ENCODE results near the gene CDK3. TPM values are rescaled to one million over a fixed set of nuclear protein-coding genes. Genes with fewer than 3 reads are reported as not detected.

CDK3 gene
- total and polyA plus RNA-seq, 9 of the 15 experiments (the other 6 are each of a cell fraction or from before 2014, with no cell fraction given) = 0.55 to 8.2 (median 4.7) TPM

GRCh38 chr17:76003915-76004314 is 3.3 kb downstream of the CDK3 start:
- DNase-seq (ENCODE audit: extremely low read depth in 1 of 4, low spot score in 3 of 4) (no peak), FAIRE-seq (no peak), ATAC-seq (no peak)
- no peak overlapping the region for H2AFZ ChIP-seq (ENCODE audit: low read depth, low read length)
- intact Hi-C loops (cut with micrococcal nuclease) (loop anchor here (10.0 kb wide), 1 partner anchor 249 kb away; no protein-coding TSS in a partner anchor), in situ Hi-C loops (cut with MboI) (loop anchor here (10.0 kb wide), 1 partner anchor 229 kb away; a partner anchor contains a TSS)
- no TSS peak for BruUV-seq (replicated peaks)
- H3K9ac ChIP-seq (ENCODE audit: insufficient read depth in 1 of 2, low read depth in 2 of 2, low read length in 2 of 2) = 0 out of 4 replicates have a peak overlapping the region, but pooled peaks of 1 of the 2 experiments have one; percentile 20
- peaks cover 2 to 38% of the 10 kb centered on the region in 2 experiments; a peak in 4 of 5 replicates for H3K4me1 ChIP-seq (replicated peaks in 1 of 2; ENCODE audit: control insufficient read depth in 2 of 2, insufficient read depth in 2 of 2, low read length in 2 of 2)
- no peaks in the 10 kb centered on the region for H3K9me1 ChIP-seq (ENCODE audit: control insufficient read depth, insufficient read depth, low read length)
- no peaks in the 10 kb centered on the region for H4K20me1 ChIP-seq (replicated peaks; ENCODE audit: control insufficient read depth, insufficient read depth, low read length)
- no peak overlapping the region for H3K27ac ChIP-seq (ENCODE audit: extremely low read depth, low read depth, low read length)
- H3K9me3 ChIP-seq (replicated peaks; ENCODE audit: control insufficient read depth, insufficient read depth, low read depth, low read length) = no peaks in the 10 kb centered on the region
- H3K4me3 ChIP-seq = no peak overlapping the region
- no peak overlapping the region for H3K4me2 ChIP-seq (ENCODE audit: insufficient read depth, low read length)
- no peaks in the 10 kb centered on the region for H3K79me2 ChIP-seq (ENCODE audit: control insufficient read depth, insufficient read depth, low read length)
- H3K27me3 ChIP-seq (ENCODE audit: control insufficient read depth in 2 of 2, insufficient read depth in 2 of 2, low read length in 2 of 2) = peaks cover 17 to 18% of the 10 kb centered on the region in 2 experiments
- CTCF ChIA-PET (ENCODE audit: low intra/inter-chr PET ratio) = interaction anchor here (3.7 kb wide), 1 partner anchor 98 kb away, joined by 47 read pairs; the partner anchor contains the start of gene MRPL38
- H3K36me3 ChIP-seq (ENCODE audit: control insufficient read depth, insufficient read depth, low read length) = peaks cover 16% of the 10 kb centered on the region; the same call in 2 of the 3 replicates
- 73% methylated on average over 5 of the region's 6 CpGs for WGBS (ENCODE audit: insufficient coverage, low coverage, missing lambda C conversion rate)
- POLR2A ChIA-PET = interaction anchor here (0.7 to 1.1 kb wide), 2 partner anchors 270 to 317 kb away, joined by 3 to 4 read pairs; no protein-coding TSS in a partner anchor
- TF ChIP-seq TARDBP (IDR thresholded peaks at IDR 0.05) (no peak), NFYB (IDR thresholded peaks at IDR 0.05; ENCODE audit: extremely low read depth, insufficient read length) (no peak), ETV6 (IDR thresholded peaks at IDR 0.05; ENCODE audit: borderline replicate concordance in 1 of 2, low read depth in 2 of 2, low read length in 1 of 2) (no peak), ETV6 (CRISPR knock-in tag; IDR thresholded peaks at IDR 0.05; ENCODE audit: borderline replicate concordance) (no peak), ZHX1 (conservative IDR thresholded peaks at IDR 0.05; ENCODE audit: low read length) (no peak), RBM39 (optimal IDR thresholded peaks at IDR 0.05; ENCODE audit: low read depth, low read length) (no peak), ZBTB9 (CRISPR knock-in tag; IDR thresholded peaks at IDR 0.05) (no peak), NELFE (IDR thresholded peaks at IDR 0.05; ENCODE audit: insufficient read depth, insufficient read length) (no peak), EZH2 (IDR thresholded peaks at IDR 0.05; ENCODE audit: borderline replicate concordance, low read depth, low read length) (no peak), SOX6 (IDR thresholded peaks at IDR 0.05) (no peak), ARID3B (CRISPR knock-in tag; IDR thresholded peaks at IDR 0.05; ENCODE audit: borderline replicate concordance) (no peak), HMGN3 (IDR thresholded peaks at IDR 0.05; ENCODE audit: borderline replicate concordance, extremely low read depth, insufficient read length, low read depth, low read length) (no peak), BRF1 (IDR thresholded peaks at IDR 0.05; ENCODE audit: borderline replicate concordance, extremely low read depth, insufficient read length) (no peak)
- TF ChIP-seq, protein P1, sequence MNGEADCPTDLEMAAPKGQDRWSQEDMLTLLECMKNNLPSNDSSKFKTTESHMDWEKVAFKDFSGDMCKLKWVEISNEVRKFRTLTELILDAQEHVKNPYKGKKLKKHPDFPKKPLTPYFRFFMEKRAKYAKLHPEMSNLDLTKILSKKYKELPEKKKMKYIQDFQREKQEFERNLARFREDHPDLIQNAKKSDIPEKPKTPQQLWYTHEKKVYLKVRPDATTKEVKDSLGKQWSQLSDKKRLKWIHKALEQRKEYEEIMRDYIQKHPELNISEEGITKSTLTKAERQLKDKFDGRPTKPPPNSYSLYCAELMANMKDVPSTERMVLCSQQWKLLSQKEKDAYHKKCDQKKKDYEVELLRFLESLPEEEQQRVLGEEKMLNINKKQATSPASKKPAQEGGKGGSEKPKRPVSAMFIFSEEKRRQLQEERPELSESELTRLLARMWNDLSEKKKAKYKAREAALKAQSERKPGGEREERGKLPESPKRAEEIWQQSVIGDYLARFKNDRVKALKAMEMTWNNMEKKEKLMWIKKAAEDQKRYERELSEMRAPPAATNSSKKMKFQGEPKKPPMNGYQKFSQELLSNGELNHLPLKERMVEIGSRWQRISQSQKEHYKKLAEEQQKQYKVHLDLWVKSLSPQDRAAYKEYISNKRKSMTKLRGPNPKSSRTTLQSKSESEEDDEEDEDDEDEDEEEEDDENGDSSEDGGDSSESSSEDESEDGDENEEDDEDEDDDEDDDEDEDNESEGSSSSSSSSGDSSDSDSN (IDR thresholded peaks at IDR 0.05; ENCODE audit: borderline replicate concordance in 1 of 2, low read depth in 2 of 2, low read length in 2 of 2) = no peak

Data from K562 (cell line).